HepG2 (cell line): ENCODE data around the gene TCF25. TPM values are rescaled to one million over a fixed set of nuclear protein-coding genes. Genes with fewer than 3 reads are reported as not detected.

ENCODE experiments used
- ARNTL ChIP-seq: sonication (generic); formaldehyde crosslinking; IDR thresholded peaks from 2 replicates; pipeline ENCODE4 v1.4.0; 2020; ENCODE audit warnings: mild to moderate bottlenecking, missing genetic modification reagents
- CEBPB ChIP-seq: IDR thresholded peaks from 2 replicates; pipeline ENCODE4 v1.6.1; 2011; ENCODE audit warnings: low read depth, low read length, improper control_type of control experiment, borderline replicate concordance
- MAFF ChIP-seq: IDR thresholded peaks from 2 replicates; pipeline ENCODE4 v1.6.1; 2011; ENCODE audit warnings: low read depth, low read length, improper control_type of control experiment
- MXD4 ChIP-seq: IDR thresholded peaks from 2 replicates; pipeline ENCODE4 v1.6.1; 2016; ENCODE audit warnings: mild to moderate bottlenecking, missing biosample characterization, missing genetic modification reagents
- PATZ1 ChIP-seq: sonication (generic); formaldehyde crosslinking; IDR thresholded peaks from 2 replicates; pipeline ENCODE4 v1.4.0; 2020; ENCODE audit warnings: missing genetic modification reagents
- SMC3 ChIP-seq: IDR thresholded peaks from 2 replicates; pipeline ENCODE4 v1.6.1; 2011; ENCODE audit warnings: low read length, improper control_type of control experiment
- SNAPC4 ChIP-seq: sonication (generic); formaldehyde crosslinking; IDR thresholded peaks from 2 replicates; pipeline ENCODE4 v1.4.0; 2020; ENCODE audit warnings: mild to moderate bottlenecking, missing genetic modification reagents
- SYNCRIP ChIP-seq: fragments of 200-400 bp; formaldehyde crosslinking; IDR thresholded peaks from 2 replicates; pipeline ENCODE4 v1.6.1; 2018; ENCODE audit warnings: mild to moderate bottlenecking, low read depth, low read length; ENCODE audit not compliant: insufficient read depth
- TBP ChIP-seq: sonication (generic); formaldehyde crosslinking; IDR thresholded peaks from 2 replicates; pipeline ENCODE4 v1.5.0; 2020; ENCODE audit warnings: missing genetic modification reagents
- TBX2 ChIP-seq: sonication (generic); formaldehyde crosslinking; IDR thresholded peaks from 2 replicates; pipeline ENCODE4 v1.5.0; 2020; ENCODE audit warnings: missing genetic modification reagents, mild to moderate bottlenecking, borderline replicate concordance
- THYN1 ChIP-seq: sonication (generic); formaldehyde crosslinking; IDR thresholded peaks from 2 replicates; pipeline ENCODE4 v1.8.1; 2023; ENCODE audit warnings: low read depth, mild to moderate bottlenecking, moderate library complexity, missing genetic modification reagents, borderline replicate concordance
- ZNF382 ChIP-seq: sonication (generic); formaldehyde crosslinking; IDR thresholded peaks from 2 replicates; pipeline ENCODE4 v1.5.0; 2020; ENCODE audit warnings: missing genetic modification reagents, mild to moderate bottlenecking, borderline replicate concordance
- ZNF510 ChIP-seq: sonication (generic); formaldehyde crosslinking; IDR thresholded peaks from 2 replicates; pipeline ENCODE4 v1.4.0; 2020; ENCODE audit warnings: low read depth, mild to moderate bottlenecking, missing genetic modification reagents
- ZNF576 ChIP-seq: sonication (generic); formaldehyde crosslinking; IDR thresholded peaks from 2 replicates; pipeline ENCODE4 v1.4.0; 2020; ENCODE audit warnings: mild to moderate bottlenecking, missing genetic modification reagents
- ZNF672 ChIP-seq: sonication (generic); formaldehyde crosslinking; IDR thresholded peaks from 2 replicates; pipeline ENCODE4 v1.8.1; 2022; ENCODE audit warnings: missing genetic modification reagents
- ZNF687 ChIP-seq: sonication (generic); formaldehyde crosslinking; IDR thresholded peaks from 2 replicates; pipeline ENCODE4 v1.5.1; 2020; ENCODE audit warnings: mild to moderate bottlenecking, missing genetic modification reagents, moderate library complexity
- ZNF839 ChIP-seq: sonication (generic); formaldehyde crosslinking; IDR thresholded peaks from 2 replicates; pipeline ENCODE4 v1.4.0; 2020; ENCODE audit warnings: missing genetic modification reagents, mild to moderate bottlenecking, borderline replicate concordance
- ZNF841 ChIP-seq: sonication (generic); formaldehyde crosslinking; IDR thresholded peaks from 2 replicates; pipeline ENCODE4 v1.8.1; 2023; ENCODE audit warnings: missing genetic modification reagents, borderline replicate concordance
- polyA plus RNA-seq, 8 experiments: library from polyadenylated mRNA; depleted of rRNA in 3 of 8; stranded (reverse) in 7 of 8; unstranded in 1 of 8; fragments of >200 nt; fragmentation: Illumina TruSeq in 4 of 8; extraction: Trizol in 4 of 8; gene quantifications; 2 replicates each; pipeline versions ENCODE4 v1.2.1 to v1.2.3, GENCODE V29; 2011 to 2016; ENCODE audit warnings: low read depth in 4 of 8, missing spikeins in 1 of 8, mixed read lengths in 1 of 8; ENCODE audit not compliant: insufficient read depth in 1 of 8
- total RNA-seq, 5 experiments: library from RNA; depleted of rRNA; stranded (reverse); fragments of >200 nt; fragmentation: Illumina TruSeq; extraction: Trizol; gene quantifications; 2 replicates each; pipeline ENCODE4 v1.2.3, GENCODE V29; 2016; ENCODE audit warnings: low read depth in 1 of 5

Gene TCF25
- total and polyA plus RNA-seq, 2 of the 13 experiments (the other 11 are each of a cell fraction or from before 2014, with no cell fraction given): 138 to 206 TPM

GRCh38 chr16:89829630-89830437 lies 43.6 kb upstream of the TCF25 start (continued):
- 0 out of 2 replicates have a peak, but pooled peaks have one; percentile 54 for TF ChIP-seq SNAPC4 (CRISPR knock-in tag)
- peak; percentile 84 for TF ChIP-seq ZNF687 (CRISPR knock-in tag)
- no peak for TF ChIP-seq SMC3
- TF ChIP-seq CEBPB: no peak
- TF ChIP-seq ZNF672 (CRISPR knock-in tag): no peak
- peak; percentile 21; the same call in 1 of the 2 replicates for TF ChIP-seq ARNTL (CRISPR knock-in tag)
- TF ChIP-seq ZNF576: no peak
- TF ChIP-seq MXD4 (CRISPR knock-in tag): peak; percentile 15
- TF ChIP-seq ZNF382 (CRISPR knock-in tag): no peak
- TF ChIP-seq ZNF839 (CRISPR knock-in tag): no peak
- no peak for TF ChIP-seq ZNF841 (CRISPR knock-in tag)
- TF ChIP-seq ZNF510 (CRISPR knock-in tag): no peak
- peak; percentile 85 for TF ChIP-seq PATZ1 (CRISPR knock-in tag)
- TF ChIP-seq TBP (CRISPR knock-in tag): no peak
- TF ChIP-seq MAFF: no peak
- no peak; the same call in 1 of the 2 replicates for TF ChIP-seq THYN1 (CRISPR knock-in tag)
- TF ChIP-seq SYNCRIP: no peak
- TF ChIP-seq TBX2: peak; percentile 80
